ENCODE data around the gene CCAR1. TPM values are rescaled to one million over a fixed set of nuclear protein-coding genes. Genes with fewer than 3 reads are reported as not detected.

Gene CCAR1
- total and polyA plus RNA-seq, 2 of the 4 experiments (the other 2 are of a cell fraction) = 35.1 to 60.8 TPM

- H3K4me2 ChIP-seq (ENCODE audit: low read depth, low read length) = no peak overlapping the region
- in situ Hi-C loops (cut with MboI; ENCODE audit: low sequenced_read_pairs) = no loop called here
- no peaks in the 10 kb centered on the region for H4K20me1 ChIP-seq (ENCODE audit: insufficient read depth, low read length)
- no peak overlapping the region for H2BK120ac ChIP-seq (ENCODE audit: low read depth, low read length)
- DNase-seq (no peak), ATAC-seq (ENCODE audit: low read depth) (no peak)
- no peaks in the 10 kb centered on the region for H3K9me3 ChIP-seq (ENCODE audit: control insufficient read depth, insufficient read depth, low read length)
- H3K56ac ChIP-seq (ENCODE audit: extremely low read depth, insufficient read depth, low read length) = no peak overlapping the region
- H3K14ac ChIP-seq (replicated peaks; ENCODE audit: low read depth, low read length) = no peak overlapping the region
- H3K9me1 ChIP-seq (ENCODE audit: insufficient read depth, low read length) = no peaks in the 10 kb centered on the region
- no peaks in the 10 kb centered on the region for H3K27me3 ChIP-seq (ENCODE audit: control insufficient read depth, insufficient read depth, low read length)
- H3K79me1 ChIP-seq (ENCODE audit: low read depth in 1 of 2, low read length in 2 of 2) = 0 out of 4 replicates have a peak, but pooled peaks cover 0 to 2% of the 10 kb centered on the region in 2 experiments
- H3K9ac ChIP-seq (ENCODE audit: low read depth, low read length) = no peak overlapping the region
- intact Hi-C loops (cut with micrococcal nuclease) = loop anchor here (10.0 kb wide), 1 partner anchor 627 kb away; the partner anchor contains the start of gene TACR2
- no peak overlapping the region for H4K8ac ChIP-seq (ENCODE audit: low read depth in 2 of 2, low read length in 2 of 2)
- H4K91ac ChIP-seq (ENCODE audit: insufficient read depth, low read depth, low read length) = no peak overlapping the region
- no TSS peak for BruUV-seq (replicated peaks)
- H2BK15ac ChIP-seq (ENCODE audit: low read depth, low read length) = no peak overlapping the region
- no peak overlapping the region for H3K23ac ChIP-seq (ENCODE audit: low read depth, low read length)
- ChIA-PET POLR2A (ENCODE audit: unreplicated experiment) (no interaction called here), CTCF (interaction anchor here (1.5 kb wide), 1 partner anchor 110 kb away, joined by 3 read pairs; no protein-coding TSS in a partner anchor)
- no peak overlapping the region for H2BK5ac ChIP-seq (ENCODE audit: low read depth, low read length, poor library complexity, severe bottlenecking)
- H3K18ac ChIP-seq (ENCODE audit: low read depth, low read length) = no peak overlapping the region
- H3K4ac ChIP-seq (ENCODE audit: low read depth, low read length) = no peak overlapping the region
- H2BK20ac ChIP-seq (ENCODE audit: low read depth, low read length) = no peak overlapping the region
- H3K4me3 ChIP-seq (ENCODE audit: insufficient read depth, low read depth, low read length) = no peak overlapping the region
- peaks cover 52% of the 10 kb centered on the region for H3K36me3 ChIP-seq (ENCODE audit: control insufficient read depth, insufficient read depth, low read length)
- no peak overlapping the region for H3K27ac ChIP-seq (ENCODE audit: insufficient read depth, low read length)
- H2AK9ac ChIP-seq (replicated peaks; ENCODE audit: low read depth, low read length, poor library complexity) = no peak overlapping the region
- no peak overlapping the region for H2AK5ac ChIP-seq (ENCODE audit: low read depth, low read length)
- no peak overlapping the region for H2AFZ ChIP-seq (replicated peaks; ENCODE audit: low read length, poor library complexity)
- dilution Hi-C loops (cut with HindIII; ENCODE audit: low sequenced_read_pairs, unreplicated experiment) = no loop called here
- no peaks in the 10 kb centered on the region for H3K4me1 ChIP-seq (ENCODE audit: control insufficient read depth, insufficient read depth, low read length)
- no CpG with 5 or more reads among the region's 3 CpGs for WGBS, 2 experiments (ENCODE audit: extremely low coverage in 2 of 2, insufficient read length in 1 of 2)
- H4K5ac ChIP-seq (ENCODE audit: low read depth, low read length) = no peak overlapping the region
- TF ChIP-seq RAD21 (IDR thresholded peaks at IDR 0.05; ENCODE audit: low read length) (no peak), POLR2A (IDR thresholded peaks at IDR 0.05; ENCODE audit: low read depth, low read length) (no peak), MXI1 (IDR thresholded peaks at IDR 0.05; ENCODE audit: borderline replicate concordance, low read depth, low read length) (no peak), CHD1 (IDR thresholded peaks at IDR 0.05; ENCODE audit: low read depth, low read length) (no peak), SMC3 (IDR thresholded peaks at IDR 0.05; ENCODE audit: low read depth, low read length) (no peak), BHLHE40 (IDR thresholded peaks at IDR 0.05; ENCODE audit: low read depth, low read length) (no peak), MAFK (IDR thresholded peaks at IDR 0.05; ENCODE audit: low read depth, low read length) (no peak), MAZ (IDR thresholded peaks at IDR 0.05; ENCODE audit: borderline replicate concordance, low read depth, low read length) (no peak), RFX5 (IDR thresholded peaks at IDR 0.05; ENCODE audit: low read depth, low read length) (no peak), NFE2L2 (IDR thresholded peaks at IDR 0.05; ENCODE audit: low read depth, low read length) (no peak), CEBPB (IDR thresholded peaks at IDR 0.05; ENCODE audit: low read depth, low read length) (no peak), RCOR1 (IDR thresholded peaks at IDR 0.05; ENCODE audit: insufficient replicate concordance, low read length) (no peak), FOS (IDR thresholded peaks at IDR 0.05; ENCODE audit: low read depth, low read length) (no peak)
- TF ChIP-seq, protein P1, sequence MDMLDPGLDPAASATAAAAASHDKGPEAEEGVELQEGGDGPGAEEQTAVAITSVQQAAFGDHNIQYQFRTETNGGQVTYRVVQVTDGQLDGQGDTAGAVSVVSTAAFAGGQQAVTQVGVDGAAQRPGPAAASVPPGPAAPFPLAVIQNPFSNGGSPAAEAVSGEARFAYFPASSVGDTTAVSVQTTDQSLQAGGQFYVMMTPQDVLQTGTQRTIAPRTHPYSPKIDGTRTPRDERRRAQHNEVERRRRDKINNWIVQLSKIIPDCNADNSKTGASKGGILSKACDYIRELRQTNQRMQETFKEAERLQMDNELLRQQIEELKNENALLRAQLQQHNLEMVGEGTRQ (IDR thresholded peaks at IDR 0.05; ENCODE audit: low read depth, low read length) = no peak
- TF ChIP-seq, protein P2, sequence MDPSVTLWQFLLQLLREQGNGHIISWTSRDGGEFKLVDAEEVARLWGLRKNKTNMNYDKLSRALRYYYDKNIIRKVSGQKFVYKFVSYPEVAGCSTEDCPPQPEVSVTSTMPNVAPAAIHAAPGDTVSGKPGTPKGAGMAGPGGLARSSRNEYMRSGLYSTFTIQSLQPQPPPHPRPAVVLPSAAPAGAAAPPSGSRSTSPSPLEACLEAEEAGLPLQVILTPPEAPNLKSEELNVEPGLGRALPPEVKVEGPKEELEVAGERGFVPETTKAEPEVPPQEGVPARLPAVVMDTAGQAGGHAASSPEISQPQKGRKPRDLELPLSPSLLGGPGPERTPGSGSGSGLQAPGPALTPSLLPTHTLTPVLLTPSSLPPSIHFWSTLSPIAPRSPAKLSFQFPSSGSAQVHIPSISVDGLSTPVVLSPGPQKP (IDR thresholded peaks at IDR 0.05; ENCODE audit: borderline replicate concordance, low read depth, low read length) = no peak
Observed at GRCh38 chr10:68787813-68788212, 66.8 kb downstream of the CCAR1 start.

Measured in IMR-90 (cell line).